GM21786 (cell line): ENCODE results near the gene RUNX3.

ENCODE experiments used
- ATAC-seq: cut with Tn5 transposase; IDR thresholded peaks from one replicate; pipeline ENCODE4 v1.9.1; 2021; ENCODE audit not compliant: unreplicated experiment

RUNX3 gene

DNA sequence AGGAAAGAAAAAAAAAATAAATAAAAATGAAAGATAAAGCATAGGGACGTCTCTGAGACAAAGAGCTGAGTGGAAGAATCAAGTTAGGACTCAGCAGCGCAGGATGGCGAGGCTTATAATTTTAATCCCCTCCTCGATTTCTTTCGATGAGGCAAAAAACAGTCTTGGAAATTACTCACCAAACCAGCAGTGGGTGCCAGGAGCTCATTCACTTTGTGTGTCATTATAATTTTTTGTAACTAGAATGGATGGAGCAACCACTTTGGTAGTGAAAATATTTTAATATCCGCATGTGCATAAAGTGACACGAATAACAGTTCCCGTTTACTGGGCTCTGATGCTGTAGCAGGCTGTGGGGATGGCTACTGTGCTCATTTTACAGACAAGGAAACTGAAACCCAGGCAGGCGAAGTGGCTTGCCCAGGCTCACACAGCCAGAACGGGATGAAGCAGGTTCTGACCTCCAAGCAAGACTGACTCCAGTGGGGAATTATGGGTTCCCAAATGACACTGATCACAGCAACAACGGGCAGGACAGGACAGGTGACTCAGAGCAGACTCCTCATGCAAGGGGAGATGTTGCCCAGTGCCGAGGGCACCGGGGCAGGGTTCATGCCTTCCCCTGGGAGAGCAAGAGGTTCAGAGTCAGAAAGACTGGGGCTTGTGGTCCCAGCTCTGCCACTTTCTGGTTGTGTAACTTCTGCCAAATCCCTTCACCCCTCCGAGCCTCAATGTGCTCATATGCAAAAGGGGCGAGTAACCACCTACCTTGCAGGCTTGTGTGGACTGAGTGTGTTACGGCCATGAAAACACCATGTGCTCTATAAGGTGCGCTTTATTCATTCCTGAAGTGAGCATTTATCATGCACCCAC, 63.6 kb downstream of the RUNX3 start:
- ATAC-seq = no peak

DNA sequence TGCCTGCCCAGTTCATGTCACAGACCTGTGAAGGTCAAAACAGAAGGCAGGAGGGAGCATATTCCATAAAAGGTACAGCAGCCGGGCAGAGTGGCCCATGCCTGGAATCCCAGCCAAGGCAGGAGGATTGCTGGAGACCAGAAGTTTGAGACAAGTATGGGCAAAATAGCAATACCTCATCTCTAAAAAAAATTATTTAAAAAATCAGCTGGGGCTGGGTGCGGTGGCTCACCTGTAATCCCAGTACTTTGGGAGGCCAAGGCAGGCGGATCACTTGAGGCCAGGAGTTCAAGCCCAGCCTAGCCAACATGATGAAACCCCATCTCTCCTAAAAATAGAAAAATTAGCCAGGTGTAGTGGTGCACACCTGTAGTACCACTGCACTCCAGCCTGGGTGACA, 64.5 kb downstream of the RUNX3 start:
- ATAC-seq = no peak

DNA sequence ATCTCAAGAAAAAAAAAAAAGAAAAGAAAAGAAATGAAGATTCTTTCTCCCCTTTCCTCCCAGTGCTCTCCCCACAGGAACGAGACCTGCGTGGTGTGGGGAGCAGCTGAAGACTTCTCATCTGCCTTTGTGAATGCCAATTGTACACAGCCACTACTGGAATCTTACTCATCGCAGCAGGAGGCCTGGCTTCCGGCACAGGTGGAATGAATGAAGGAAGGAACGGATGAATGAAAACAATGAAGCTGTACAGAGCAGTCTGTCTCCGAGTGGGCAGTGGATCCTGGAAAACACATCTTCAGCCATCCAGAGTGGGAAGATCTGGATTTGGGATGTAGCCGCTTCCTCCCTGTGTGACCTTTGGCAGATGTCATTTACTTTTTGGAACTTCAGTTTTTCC, 64.9 kb downstream of the RUNX3 start:
- ATAC-seq = no peak

DNA sequence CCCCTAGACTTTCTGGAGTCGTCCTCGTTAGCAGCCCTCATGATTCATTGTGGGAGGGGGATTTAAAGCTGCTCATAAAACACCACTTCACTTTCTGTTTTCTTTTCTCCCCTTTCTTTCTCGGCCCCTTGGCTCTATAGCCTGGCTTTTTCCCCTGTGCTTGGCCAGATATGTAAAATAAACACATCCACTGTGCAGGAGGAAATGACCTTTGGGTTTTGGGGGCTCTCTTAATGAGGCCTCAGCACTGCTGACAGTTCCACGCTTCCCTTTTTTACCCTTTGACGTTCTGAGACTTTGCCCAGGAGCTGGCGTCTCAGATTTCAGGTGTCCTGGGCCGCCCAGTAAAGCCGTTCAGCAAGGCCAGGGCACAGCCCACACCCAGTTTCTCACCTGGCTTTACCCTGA, 65.7 kb downstream of the RUNX3 start:
- ATAC-seq = no peak

DNA sequence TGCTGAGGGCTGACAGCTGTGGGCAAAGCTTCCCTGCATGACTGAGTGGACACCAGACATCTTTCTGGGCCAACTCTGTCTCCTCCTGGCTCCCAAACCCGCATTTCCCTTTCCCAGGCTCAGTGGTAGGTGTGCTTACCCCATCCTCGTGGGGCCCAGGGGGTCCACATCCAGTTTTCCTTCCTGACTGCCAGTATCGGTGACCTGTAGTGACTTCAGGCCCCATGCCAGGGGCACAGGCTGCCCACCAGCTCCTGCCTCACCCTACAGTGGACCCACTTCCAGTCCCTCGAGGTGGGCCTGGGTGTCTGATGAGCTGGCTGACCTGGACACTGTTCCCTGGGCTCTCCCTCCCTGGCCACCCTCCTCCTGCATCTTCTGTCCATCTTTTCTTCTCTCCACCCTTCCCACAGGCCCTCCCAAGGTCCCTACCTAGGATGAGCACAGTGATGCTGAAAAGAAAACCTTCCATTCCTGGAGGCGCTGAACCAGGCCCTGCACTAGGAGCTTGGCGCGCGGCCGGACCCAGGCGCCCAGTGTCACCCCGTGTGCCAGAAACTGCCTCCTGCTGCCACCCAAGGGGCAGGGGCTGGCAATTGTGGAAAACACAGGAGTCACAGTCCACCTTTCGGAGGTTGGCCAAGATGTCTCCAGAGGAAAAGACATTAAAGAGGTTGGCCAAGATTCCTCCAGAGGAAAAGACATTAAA, 67.1 kb downstream of the RUNX3 start:
- ATAC-seq = no peak

DNA sequence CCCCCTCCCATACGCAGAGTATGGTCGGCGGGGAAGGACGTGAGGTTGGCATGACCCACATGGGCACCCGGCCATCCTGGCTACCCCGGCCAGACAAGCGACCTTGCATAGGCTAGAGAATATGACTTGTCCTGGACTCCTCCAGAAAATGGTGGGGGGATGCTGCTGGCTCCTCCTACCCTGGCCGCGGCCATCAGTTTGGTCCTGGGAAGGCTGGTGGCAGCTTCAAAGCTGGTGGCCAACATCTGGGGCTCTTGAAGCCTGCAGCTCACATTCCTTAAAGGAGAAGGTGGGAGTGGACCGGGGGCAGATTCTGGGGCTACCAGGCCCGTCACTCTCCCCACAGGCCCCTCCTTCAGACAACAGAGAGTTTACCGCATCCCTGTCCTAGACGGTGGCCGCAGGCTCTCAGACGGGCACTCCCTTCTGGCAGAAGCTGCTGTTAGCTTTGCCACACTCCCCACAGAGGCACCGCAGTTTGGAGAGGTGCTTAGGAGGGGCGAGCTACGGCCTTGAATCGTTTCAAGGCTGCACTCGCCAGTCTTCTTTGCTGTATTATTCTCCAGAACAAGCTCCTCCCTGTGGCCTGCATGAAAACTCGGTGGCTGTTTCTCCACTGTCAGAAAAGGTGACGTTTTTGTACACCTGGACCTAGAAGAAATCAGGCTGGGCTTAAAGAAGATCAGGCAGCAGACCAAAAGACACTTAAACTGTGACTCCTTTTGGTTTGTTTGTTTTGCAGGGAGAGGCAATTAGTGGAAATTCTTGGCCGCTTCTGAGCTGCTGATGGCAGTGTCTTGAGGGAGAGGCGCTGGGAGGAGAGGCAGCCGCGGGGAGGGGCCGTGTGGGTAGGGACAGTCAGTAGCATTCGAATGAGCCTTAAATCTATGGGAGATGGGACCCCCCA, 68.0 kb downstream of the RUNX3 start:
- ATAC-seq = no peak

DNA sequence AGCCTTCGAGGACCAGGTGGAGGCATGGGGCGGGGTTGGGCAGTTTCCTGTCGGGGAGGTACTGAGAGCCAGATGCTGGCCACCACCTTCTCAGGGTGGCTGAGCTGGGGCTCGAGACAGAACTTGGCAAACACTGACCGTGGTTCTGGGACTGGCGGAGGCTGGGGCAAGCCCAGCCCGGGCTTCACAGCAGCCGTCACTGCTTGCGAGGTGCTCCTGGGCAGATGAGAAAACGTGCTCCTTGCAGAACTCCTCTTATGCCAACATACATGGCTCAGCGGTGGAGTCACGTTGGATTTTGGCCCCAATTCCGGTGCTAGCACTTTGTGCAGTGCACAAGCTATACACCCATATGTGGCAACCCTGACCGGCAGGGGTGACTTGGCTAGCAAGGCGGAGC, 69.2 kb downstream of the RUNX3 start:
- ATAC-seq = no peak

DNA sequence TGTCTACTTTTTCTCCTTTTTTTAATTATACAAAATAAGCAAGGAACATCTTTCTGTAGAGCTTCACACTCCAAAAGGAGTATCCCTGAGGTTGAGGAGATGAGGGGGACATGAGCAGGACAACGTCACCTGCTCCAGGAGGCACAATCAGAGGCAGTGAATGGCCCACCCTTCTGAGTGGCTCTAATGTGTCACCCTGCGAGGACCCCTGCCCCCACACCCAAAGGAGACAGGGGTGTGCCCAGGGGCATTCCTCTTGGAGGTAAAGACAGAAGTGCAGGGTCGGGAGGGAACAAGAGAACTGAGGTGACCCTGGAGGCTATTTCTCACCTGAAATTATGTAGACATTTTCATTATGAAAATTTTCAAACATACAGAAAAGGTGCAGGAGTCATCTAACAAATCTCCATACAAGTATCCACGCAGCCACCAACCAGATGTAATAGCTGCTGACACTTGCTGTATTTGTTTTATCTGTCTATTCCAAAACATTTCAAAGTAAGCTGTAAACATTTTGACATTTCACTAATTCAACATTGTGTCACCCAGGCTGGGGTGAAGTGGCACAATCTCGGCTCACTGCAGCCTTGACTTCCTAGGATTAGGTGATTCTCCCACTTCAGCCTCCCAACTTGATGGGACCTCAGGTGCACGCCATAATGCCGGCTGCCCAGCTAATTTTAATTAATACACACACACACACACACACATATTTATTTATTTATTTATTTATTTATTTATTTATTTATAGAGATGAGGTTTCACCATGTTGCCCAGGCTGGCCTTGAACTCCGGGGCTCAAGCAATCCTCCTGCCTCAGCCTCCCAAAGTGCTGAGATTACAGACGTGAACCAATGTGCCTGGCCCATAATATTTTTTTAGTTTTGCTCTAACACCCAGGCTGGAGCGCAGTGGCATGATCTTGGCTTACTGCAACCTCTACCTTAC, 70.7 kb downstream of the RUNX3 start:
- no peak for ATAC-seq

DNA sequence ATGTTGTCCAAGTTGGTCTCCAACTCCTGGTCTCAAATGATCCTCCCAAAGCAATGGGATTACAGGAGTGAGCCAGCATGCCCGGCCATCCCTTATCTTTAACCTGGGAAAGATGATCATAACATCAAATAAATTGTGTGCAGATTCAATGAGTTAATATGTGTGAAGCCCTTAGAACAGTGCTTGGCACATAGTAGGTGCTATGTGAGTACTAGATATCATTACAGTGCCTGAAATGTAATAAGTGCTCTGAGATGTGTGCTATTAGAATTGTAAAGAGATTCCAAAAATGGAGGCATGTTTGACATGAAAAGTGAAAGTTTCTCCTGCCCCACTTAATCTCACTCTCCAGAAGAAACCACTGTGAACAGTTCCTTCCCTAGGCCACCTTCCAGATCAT, 71.8 kb downstream of the RUNX3 start:
- no peak for ATAC-seq

DNA sequence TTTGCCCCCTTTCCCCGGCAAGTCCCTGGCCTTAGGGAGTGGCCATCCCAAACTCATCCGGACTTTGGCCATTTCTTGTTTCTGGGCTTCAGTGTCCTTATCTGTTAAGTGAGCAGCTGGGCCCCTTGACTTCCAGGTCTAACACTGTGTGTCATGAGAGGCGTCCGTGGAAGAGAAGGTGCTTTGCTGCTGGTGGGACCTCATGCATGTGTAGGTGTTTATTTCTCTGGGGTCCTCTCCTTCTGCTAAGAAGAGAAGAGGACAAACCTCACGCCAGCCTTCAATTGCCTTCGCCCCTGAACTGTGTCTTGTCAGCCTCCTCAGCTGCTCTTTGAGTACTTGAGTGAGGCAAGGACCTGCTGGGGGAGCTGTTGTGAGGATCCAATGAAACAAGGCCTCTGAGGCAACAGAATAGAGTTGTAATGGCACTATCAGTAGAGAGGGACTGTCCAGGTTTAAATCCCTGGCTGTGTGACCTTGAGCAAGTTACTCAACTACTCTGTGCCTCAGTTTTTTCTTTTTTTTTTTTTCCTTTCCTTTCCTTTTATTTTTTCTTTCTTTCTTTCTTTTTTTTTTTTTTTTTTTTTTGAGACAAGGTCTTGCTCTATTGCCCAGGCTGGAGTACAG, 72.5 kb downstream of the RUNX3 start:
- no peak for ATAC-seq

DNA sequence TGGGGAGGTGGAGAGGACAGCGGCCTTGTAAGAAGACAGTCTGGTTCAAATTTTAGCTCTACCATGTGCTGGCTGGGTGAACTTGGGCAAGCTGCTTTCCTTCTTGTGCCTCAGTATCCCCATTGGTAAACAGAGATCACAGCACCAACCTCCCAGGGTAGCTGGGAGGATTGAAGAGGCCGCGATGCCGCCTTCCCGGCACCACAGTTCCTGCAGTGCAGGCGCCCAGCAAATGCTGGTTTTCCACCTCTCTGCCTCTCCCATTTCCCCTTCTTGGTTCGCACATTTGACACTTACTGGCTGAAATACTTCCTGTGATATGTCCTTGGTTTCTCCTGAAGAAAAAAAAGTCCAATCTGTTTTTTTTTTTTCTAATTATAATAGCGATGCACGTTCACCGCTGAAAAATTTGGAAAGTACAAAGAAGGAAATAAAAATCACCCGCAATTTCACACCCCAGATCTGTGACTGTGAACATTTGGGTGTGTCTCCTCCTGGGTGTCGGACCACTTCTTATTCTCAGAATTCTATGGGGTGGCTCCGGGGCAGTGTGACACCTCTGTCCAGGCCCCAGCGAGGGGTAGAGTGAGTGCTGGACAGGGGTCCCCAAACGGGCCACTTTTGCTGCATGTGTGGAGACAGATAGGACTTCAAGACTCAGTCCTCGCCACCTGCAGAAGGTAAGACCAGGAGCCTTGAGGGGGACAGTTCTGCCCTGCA, 73.1 kb downstream of the RUNX3 start:
- no peak for ATAC-seq

DNA sequence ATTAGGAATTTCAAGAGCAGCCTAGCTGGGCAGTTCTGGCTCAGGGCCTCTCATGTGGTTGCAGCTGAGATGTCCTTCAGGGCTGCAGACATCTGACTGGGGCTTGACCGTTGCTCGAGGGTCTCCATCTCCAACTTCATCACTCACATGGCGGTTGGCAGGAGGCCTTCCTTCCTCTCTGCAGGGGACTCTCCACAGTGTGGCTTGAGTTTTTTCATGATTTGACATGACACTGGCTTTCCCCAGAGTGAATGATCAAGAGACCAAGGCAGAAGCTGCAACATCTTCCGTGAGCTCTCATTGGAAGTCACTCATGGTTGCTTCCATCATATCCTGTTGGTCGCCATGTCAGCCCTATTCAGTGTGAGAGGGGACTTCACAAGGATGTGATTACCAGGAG, 74.6 kb downstream of the RUNX3 start:
- no peak for ATAC-seq

DNA sequence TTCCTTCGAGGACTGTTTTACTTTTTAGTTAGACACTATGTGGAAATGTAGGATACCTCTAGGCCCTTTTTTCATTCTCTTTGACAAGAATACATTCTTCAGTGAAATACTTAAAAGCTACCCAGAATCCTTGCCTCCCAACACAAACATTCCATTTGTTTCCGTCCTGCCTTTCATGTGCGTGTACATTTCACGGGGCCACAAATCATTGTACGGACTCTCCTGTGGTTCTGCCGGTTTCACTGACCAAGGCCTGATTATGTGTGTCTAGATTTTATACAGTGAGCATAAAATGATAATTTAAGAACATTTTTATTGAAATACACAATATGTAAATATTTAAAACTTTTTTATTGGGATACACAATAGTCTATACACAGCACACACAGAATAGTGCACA, 76.4 kb downstream of the RUNX3 start:
- ATAC-seq = no peak

DNA sequence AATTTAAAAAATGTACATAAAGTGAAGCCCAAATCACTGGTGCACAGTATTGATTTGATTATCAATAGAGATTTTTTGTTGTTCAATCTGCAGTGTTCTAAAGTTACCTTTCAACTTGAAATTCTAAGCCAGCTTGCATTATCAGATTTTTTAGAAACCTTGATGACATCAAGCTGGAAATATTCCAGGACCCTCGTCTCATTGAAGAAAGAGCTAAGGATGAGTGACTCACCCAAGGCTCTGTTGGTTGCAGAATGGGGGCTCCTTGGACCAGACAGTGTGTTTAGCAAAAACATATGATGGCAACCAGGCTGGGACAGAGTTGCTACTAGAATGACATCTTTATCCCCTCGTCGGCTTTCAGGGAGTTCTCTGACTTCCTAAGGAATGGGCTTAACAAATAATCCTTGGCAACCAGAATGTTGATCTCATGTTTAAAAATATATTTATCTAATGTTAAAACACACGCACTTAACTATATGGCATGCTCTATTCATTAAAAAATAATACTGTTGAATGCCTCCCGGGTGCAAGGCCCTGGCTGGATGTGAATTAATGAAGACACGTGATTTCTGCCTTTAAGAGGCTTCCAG, 79.7 kb downstream of the RUNX3 start:
- ATAC-seq = no peak

DNA sequence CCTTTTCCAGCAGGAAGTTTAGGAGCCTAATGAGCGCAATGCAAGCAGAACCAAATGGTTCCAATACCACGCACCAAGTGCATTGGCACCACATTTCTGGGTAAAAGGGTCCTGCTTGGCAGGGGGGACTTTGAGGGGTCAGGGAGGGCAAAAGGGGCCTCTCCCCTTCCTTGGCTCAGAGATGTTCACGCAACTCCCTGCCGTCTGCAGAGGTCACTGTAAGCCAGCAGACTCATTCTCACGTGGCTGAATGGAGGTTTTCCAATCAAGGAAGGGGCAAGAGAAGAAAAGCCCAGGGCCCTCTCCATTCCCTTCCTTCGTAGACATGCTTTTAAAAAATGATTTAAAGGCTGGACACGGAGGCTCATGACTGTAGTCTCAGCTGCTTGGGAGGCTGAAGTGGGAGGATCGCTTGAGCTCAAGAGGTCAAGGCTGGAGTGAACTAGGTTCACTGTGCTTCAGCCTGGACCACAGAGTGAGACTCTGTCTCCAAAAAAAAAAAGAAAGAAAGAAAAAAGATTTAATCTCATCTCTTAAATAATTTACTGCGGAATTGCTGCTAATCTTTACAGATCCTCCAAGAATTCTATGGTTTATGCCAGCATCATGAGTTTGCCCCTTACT, 80.3 kb downstream of the RUNX3 start:
- ATAC-seq = no peak
